IPS-20b (cell line): ENCODE measurements around the gene TPSD1.

Experiments used
- H3K27ac ChIP-seq: one replicate; pipeline ENCODE4 v1.5.1; 2013; ENCODE audit warnings: low read length
- H3K27me3 ChIP-seq: 2 replicates; pipeline ENCODE4 v1.6.1; 2013; ENCODE audit warnings: mild to moderate bottlenecking, low read length, inconsistent platforms; ENCODE audit not compliant: insufficient read depth
- H3K36me3 ChIP-seq: 2 replicates; pipeline ENCODE4 v1.6.1; 2013; ENCODE audit warnings: low read depth, mild to moderate bottlenecking, inconsistent platforms, low read length, moderate library complexity; ENCODE audit not compliant: insufficient read depth
- H3K4me1 ChIP-seq: 2 replicates; pipeline ENCODE4 v1.6.1; 2013; ENCODE audit warnings: mild to moderate bottlenecking, control low read depth, inconsistent platforms, low read length, moderate library complexity; ENCODE audit not compliant: insufficient read depth
- H3K4me3 ChIP-seq: 2 replicates; pipeline ENCODE4 v1.5.1; 2013; ENCODE audit warnings: mild to moderate bottlenecking, low read length, inconsistent platforms
- H3K9ac ChIP-seq: 2 replicates; pipeline ENCODE4 v1.6.1; 2013; ENCODE audit warnings: low read depth, mild to moderate bottlenecking, inconsistent platforms, low read length, moderate library complexity
- H3K9me3 ChIP-seq: 2 replicates; pipeline ENCODE4 v1.6.1; 2013; ENCODE audit warnings: mild to moderate bottlenecking, low read depth, low read length, inconsistent platforms; ENCODE audit not compliant: insufficient read depth

The TPSD1 gene

DNA sequence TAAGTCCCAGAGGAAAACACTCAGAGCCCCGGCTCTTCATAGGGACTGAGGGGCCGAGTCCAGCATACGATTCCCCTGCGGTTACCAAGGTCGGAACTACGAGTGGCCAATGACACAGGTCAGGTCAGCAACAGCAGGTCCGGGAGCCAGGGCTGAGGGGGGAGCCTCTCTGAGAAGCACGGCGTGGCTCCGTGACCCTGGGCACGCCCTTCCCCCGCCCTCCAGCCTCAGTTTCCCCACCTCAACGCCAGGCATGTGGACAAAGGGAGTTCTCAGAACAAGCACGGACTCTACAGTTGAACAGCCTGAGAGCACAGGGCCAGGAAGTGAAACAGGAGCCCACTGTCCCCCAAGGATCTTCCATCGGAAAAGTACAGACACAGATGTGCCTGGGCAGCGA, 25.6 kb downstream of the TPSD1 start:
- H3K36me3 ChIP-seq, result no peaks in the 10 kb centered on the region
- H3K27me3 ChIP-seq, result peaks cover 7% of the 10 kb centered on the region; the same call in 1 of the 2 replicates
- H3K9me3 ChIP-seq, result no peaks in the 10 kb centered on the region
- H3K9ac ChIP-seq, result no peak overlapping the region
- H3K4me1 ChIP-seq, result no peaks in the 10 kb centered on the region
- H3K27ac ChIP-seq, result no peak overlapping the region
- H3K4me3 ChIP-seq, result no peak overlapping the region

DNA sequence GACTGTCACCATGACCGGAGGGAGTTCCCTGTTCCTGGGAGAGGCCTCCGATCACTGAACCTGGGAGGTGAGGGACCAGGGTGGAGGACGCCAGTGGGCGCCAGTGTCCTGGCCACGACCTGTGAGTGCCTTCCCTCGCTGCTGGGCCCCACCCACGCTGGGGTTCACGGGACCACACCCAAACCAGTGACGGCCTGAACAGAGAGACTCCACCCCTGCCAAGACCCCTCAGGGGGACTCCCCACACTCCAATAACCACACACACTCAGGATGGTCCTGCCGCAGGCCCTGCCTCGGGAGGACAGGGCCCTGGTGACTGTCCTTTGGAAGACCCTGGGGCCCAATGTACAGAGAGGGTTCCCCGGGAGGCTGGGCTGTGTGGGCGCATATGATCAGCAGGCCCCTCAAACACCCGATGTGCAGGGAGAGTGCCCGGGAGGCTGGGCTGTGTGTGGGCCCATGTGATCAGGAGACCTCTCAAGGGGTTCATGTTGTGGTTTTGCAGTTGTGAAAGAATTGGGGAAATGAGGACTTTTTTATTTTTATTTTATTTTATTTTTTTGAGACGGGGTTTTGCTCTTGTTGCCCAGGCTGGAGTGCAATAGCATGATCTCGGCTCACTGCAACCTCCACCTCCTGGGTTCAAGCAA, 26.6 kb downstream of the TPSD1 start:
- Histone ChIP-seq H3K9me3 (no peaks in the 10 kb centered on the region), H3K4me1 (no peaks in the 10 kb centered on the region), H3K9ac (no peak overlapping the region), H3K27me3 (peaks cover 12% of the 10 kb centered on the region), H3K27ac (no peak overlapping the region), H3K4me3 (no peak overlapping the region), H3K36me3 (no peaks in the 10 kb centered on the region)

DNA sequence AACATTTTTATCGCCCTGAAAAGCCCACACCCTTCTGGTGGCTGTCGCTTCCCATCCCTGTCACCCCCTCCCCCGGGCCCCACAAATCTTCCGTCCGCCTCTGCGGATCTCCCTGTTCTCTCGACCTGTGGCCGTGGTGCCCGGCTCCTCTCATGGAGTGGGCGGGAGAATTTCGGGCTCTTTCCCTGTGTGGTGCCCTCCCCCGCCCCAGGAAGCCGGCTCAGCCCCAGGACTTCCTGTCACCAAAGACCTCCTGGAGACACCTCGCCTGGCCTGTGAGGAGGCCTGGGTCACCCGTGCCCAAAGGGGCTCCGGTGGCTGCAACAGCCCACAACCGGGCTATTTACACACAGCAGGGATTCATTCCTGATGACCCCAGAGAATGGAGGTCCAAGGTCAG, 27.4 kb downstream of the TPSD1 start:
- Histone ChIP-seq H3K9ac (no peak overlapping the region), H3K27me3 (peaks cover 21% of the 10 kb centered on the region), H3K4me3 (no peak overlapping the region), H3K27ac (no peak overlapping the region), H3K4me1 (no peaks in the 10 kb centered on the region), H3K36me3 (no peaks in the 10 kb centered on the region), H3K9me3 (no peaks in the 10 kb centered on the region)

DNA sequence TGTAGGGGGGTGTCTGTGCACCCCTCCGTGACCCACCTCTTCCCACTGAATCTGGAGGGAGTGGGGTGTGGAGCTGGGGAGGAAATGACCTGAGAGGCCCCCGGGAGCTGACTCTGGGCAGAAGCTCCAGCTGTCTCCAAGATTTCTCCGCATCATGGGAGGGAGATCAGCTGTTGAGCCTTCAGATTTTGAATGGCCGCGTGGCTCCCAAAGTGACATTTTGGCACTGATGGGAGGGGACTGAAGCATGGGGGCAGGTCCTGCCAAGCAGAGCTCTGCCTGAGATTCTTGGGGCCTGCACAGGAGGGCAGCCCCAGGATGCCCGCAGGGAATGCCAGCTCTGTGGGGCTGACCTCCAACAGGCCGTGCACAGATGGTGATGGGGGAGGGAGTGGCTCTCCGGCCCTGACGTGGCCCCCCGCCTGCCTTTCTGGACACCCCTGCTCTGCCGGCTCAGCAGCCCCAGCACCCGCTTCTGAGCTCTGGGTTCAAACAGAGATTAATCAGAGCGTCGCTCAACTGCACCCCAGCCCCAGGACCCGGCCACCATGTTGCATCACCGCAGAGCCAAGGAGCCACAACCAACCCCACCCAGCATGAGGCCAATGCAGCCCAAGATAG, 28.2 kb downstream of the TPSD1 start:
- Histone ChIP-seq H3K4me3 (no peak overlapping the region), H3K9me3 (no peaks in the 10 kb centered on the region), H3K36me3 (no peaks in the 10 kb centered on the region), H3K27me3 (peaks cover 29% of the 10 kb centered on the region), H3K9ac (no peak overlapping the region), H3K27ac (no peak overlapping the region), H3K4me1 (no peaks in the 10 kb centered on the region)

DNA sequence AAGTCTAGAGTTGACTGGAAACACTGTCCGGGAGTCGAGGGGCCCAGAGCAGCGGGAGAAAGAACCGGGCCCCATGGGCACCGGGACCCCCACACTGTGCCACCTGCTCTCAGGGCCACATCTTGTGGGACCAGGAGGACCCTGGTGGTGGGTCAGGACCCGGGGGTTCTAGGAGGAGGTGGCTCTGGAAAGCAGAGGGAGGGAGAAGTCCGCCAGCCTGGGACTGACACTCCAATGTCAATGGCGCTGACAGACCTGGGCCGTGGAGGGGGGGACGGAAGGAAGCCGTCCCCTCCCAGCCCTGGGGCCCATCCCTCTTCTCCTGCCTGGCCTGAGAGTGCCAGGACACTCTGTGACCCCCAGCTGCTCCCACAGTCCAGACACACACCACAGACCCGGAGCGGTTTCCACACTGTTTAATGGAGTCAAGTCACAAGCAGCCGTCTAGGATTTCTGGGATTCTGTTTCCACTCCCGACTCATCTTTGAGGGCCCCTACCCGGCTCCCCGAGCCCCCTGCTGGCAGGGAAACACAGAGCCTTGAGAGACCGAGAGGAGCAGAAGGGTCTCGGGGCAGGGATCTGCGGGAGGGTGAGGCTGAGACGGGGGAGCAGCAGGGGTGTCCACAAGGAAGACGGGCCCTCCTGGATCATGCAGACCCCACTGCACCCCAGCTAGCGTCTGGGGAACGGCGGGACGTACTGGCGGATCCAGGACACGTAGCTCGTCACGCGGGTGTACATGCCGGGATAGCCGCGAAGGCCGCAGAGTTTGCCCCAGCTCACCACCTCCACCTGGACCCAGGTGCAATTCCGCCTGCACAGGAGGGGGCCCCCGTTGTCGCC, 30.0 kb downstream of the TPSD1 start:
- Histone ChIP-seq H3K36me3 (no peaks in the 10 kb centered on the region), H3K9ac (no peak overlapping the region), H3K27ac (no peak overlapping the region), H3K4me3 (no peak overlapping the region), H3K9me3 (no peaks in the 10 kb centered on the region), H3K4me1 (peaks cover 6% of the 10 kb centered on the region; the same call in 1 of the 2 replicates), H3K27me3 (peaks cover 47% of the 10 kb centered on the region)

DNA sequence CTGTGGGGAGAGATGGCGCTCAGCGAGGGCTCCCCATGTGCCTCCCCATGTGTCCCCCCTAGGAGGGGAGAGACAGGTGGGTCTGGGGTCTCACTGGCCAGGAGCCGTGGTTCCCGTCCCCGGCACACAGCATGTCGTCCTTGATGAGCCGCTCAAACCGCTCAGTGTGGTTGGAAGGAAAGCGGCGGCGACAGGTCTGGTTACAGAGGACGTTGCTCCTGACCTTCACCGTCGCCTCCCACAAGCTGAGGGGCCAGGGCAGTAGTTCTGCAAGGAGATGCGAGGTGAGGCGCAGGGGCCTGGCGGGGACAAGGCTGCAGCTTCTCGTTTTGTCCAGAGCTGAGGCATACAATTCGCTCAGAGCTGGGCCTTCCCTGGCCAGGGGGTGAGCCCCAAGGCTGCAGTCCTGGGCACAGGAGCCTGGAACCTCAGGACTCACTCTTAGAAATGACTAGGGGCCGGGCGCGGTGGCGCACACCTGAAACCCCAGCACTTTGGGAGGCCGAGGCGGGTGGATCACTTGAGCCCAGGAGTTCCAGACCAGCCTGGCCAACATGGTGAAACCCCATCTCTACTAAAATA, 30.7 kb downstream of the TPSD1 start:
- Histone ChIP-seq H3K4me3 (no peak overlapping the region), H3K9me3 (no peaks in the 10 kb centered on the region), H3K27ac (no peak overlapping the region), H3K36me3 (no peaks in the 10 kb centered on the region), H3K4me1 (peaks cover 6% of the 10 kb centered on the region; the same call in 1 of the 2 replicates), H3K27me3 (peaks cover 54% of the 10 kb centered on the region), H3K9ac (no peak overlapping the region)

DNA sequence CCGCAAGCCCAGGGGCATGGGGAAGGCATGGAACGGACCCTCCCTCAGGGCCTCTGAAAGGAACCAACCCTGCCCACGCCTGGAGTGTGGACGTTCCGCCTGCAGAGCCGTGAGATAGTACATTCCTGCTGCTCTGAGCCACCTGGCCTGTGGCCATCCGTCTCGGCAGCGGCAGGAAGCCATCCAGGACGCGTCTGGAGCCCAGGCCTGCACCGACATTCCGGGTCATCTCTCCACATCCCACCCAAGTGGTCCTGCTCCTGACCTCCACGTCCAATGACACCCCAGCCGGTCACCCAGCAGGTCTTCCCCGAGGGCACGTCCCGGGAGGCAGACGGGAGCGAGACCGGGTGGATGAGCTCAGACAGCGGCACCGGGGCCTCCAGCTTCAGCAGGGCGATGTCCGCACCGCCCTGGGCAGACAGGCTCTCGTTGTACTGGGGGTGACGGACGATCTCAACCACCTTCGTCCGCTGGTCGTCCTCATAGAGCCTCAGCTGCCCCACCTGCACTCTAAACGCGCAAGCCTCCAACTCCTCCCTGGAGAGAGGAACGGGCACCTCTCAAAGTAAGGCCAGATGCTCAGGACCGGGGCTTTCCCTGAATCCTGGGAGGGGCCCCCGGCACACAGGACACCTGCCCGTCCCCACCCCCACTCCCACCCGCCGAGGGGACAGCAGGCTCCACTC, 32.3 kb downstream of the TPSD1 start:
- Histone ChIP-seq H3K4me1 (peaks cover 6% of the 10 kb centered on the region; the same call in 1 of the 2 replicates), H3K36me3 (no peaks in the 10 kb centered on the region), H3K27ac (no peak overlapping the region), H3K9me3 (no peaks in the 10 kb centered on the region), H3K27me3 (peaks cover 59% of the 10 kb centered on the region), H3K4me3 (no peak overlapping the region), H3K9ac (no peak overlapping the region)

DNA sequence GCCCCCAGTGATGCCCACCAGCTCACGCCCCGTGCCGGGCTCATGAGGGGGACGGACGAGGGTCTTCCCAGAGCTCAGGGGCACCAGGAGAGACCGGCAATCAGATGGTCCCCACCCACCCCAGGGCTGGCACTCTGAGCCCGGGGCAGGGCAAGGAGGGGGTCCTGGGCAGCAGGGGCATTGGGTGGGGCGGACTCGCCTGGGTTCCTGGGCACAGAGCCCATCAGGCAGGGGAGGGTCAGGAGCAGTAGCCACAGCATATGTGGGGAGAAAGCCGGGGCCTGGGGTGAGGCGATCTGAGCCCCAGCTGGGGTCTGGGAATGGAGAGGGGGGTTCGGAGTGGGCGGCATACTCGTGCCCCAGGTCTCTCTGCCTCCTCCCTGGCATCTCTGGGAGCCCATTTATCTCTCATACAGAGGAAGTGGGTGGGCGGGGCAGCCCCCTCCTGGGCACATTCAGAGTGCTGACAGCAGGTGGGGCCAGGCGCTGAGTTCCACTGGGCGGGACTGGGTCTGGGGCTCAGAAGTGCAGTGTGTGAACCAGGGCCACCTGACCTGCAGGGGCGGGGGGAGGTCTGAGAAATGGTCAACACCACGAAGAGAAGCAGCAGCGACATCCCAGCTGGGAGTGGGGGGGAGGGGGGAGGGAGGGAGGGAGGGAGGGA, 33.1 kb downstream of the TPSD1 start:
- Histone ChIP-seq H3K4me1 (peaks cover 6% of the 10 kb centered on the region; the same call in 1 of the 2 replicates), H3K27ac (no peak overlapping the region), H3K27me3 (peaks cover 54% of the 10 kb centered on the region), H3K36me3 (no peaks in the 10 kb centered on the region), H3K9me3 (no peaks in the 10 kb centered on the region), H3K4me3 (no peak overlapping the region; the same call in 1 of the 2 replicates), H3K9ac (no peak overlapping the region)

DNA sequence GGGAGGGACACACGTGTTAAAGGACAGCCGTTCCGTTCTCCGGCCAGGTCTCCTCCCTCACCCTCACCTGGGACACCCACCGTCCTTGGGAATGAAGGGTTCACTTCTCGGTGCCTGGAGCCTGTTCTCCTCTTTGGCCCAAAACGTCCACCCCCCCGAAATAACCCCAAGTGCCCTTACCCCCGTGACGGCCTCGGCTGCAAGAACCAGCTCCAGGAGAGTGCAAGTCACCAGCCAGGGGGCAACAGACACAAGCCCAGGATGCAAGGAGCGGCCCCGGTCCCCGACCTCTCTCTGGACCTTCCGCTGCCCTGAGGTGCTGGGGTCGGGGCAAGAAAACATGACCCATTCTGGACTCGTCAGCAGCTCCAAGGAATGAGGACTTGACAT, 33.6 kb downstream of the TPSD1 start:
- H3K36me3 ChIP-seq, result no peaks in the 10 kb centered on the region
- H3K4me3 ChIP-seq, result peak overlapping the region; percentile 61; the same call in 1 of the 2 replicates
- peaks cover 6% of the 10 kb centered on the region; the same call in 1 of the 2 replicates for H3K4me1 ChIP-seq
- H3K9me3 ChIP-seq, result no peaks in the 10 kb centered on the region
- no peak overlapping the region for H3K9ac ChIP-seq
- H3K27ac ChIP-seq, result no peak overlapping the region
- peaks cover 54% of the 10 kb centered on the region for H3K27me3 ChIP-seq

DNA sequence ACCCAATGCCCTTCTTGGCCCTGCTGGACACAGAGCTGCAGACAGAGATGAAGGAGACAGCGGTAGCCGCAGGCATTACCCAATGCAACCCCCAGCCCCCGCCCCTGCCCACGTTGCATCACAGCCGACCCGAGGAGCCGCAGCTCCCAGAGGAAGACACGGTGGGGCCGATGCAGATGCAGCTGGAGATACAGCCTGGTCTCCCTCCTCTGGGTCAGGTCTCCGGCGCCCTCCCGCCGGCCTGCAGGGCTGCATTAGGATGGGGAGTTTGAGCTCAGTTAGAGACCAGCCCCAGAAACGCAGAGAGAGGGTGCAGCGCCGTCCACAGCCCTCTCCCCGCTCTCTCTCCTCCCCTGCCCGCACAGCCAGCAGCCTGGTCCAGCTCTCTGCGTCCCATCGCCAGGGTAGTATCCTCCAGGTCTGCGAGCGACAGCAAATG, 34.2 kb downstream of the TPSD1 start:
- Histone ChIP-seq H3K27me3 (peaks cover 54% of the 10 kb centered on the region), H3K27ac (no peak overlapping the region), H3K36me3 (no peaks in the 10 kb centered on the region), H3K4me3 (peak overlapping the region; percentile 61; the same call in 1 of the 2 replicates), H3K4me1 (peaks cover 6% of the 10 kb centered on the region; the same call in 1 of the 2 replicates), H3K9ac (no peak overlapping the region), H3K9me3 (no peaks in the 10 kb centered on the region)
